ENCODE measurements around the gene SLC34A1.

DNA sequence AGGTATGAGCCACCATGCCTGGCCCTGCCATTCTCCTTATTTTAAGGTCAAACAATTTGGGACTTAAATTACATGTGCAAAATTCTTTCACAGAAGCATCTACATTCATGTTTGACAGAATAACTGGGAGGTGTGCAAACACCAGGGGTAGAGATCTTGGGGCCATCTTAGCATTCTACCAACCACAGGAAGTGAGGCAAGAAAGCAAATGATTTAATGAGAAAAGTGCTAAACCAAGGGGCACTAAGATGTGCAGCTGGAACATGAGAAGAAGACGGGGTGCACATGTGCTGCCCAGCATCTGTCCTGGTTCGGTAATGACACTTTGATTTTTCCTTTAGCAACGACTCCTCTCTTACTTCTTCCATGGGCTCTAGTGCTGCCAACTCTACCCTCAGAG lies 26.3 kb downstream of the SLC34A1 start:
- TF ChIP-seq CTCF (conservative IDR thresholded peaks at IDR 0.05; ENCODE audit: low read length) (no peak), EZH2phosphoT487 (IDR thresholded peaks at IDR 0.05; ENCODE audit: borderline replicate concordance, low read depth, low read length) (no peak)

All from OCI-LY7 (cell line).